HepG2 (cell line): ENCODE data around the gene URAD.

Experiments used
- MAFK ChIP-seq, 2 experiments: IDR thresholded peaks in 1 of 2; conservative IDR thresholded peaks in 1 of 2; 2 replicates each; pipeline ENCODE4 v1.6.1; 2011; ENCODE audit warnings: improper control_type of control experiment in 2 of 2, low read length in 2 of 2
- MTF1 ChIP-seq: sonication (generic); formaldehyde crosslinking; IDR thresholded peaks from 2 replicates; pipeline ENCODE4 v1.5.0; 2020; ENCODE audit warnings: missing genetic modification reagents
- POLR2AphosphoS5 ChIP-seq: IDR thresholded peaks from 2 replicates; pipeline ENCODE4 v1.6.1; 2012; ENCODE audit warnings: low read depth, low read length
- U2AF2 ChIP-seq: fragments of 200-400 bp; formaldehyde crosslinking; IDR thresholded peaks from 2 replicates; pipeline ENCODE4 v1.6.1; 2017; ENCODE audit warnings: low read depth, mild to moderate bottlenecking, low read length
- ZEB1 ChIP-seq: IDR thresholded peaks from 2 replicates; pipeline ENCODE4 v1.6.1; 2012; ENCODE audit warnings: mild to moderate bottlenecking, low read depth, inconsistent platforms; ENCODE audit not compliant: insufficient replicate concordance
- ZMAT3 ChIP-seq: sonication (generic); formaldehyde crosslinking; conservative IDR thresholded peaks from 2 replicates; pipeline ENCODE4 v1.7.0; 2021; ENCODE audit warnings: missing genetic modification reagents
- ZNF24 ChIP-seq: fragments of 450-650 bp; IDR thresholded peaks from 2 replicates; pipeline ENCODE4 v1.6.1; 2017; ENCODE audit warnings: antibody characterized with exemption, mild to moderate bottlenecking
- ZNF30 ChIP-seq: sonication (generic); formaldehyde crosslinking; IDR thresholded peaks from 2 replicates; pipeline ENCODE4 v1.5.0; 2020; ENCODE audit warnings: mild to moderate bottlenecking, missing genetic modification reagents
- TF ChIP-seq, protein P1 (sequence below): sonication (generic); formaldehyde crosslinking; IDR thresholded peaks from 2 replicates; pipeline ENCODE4 v1.8.1; 2022; ENCODE audit warnings: low read depth, mild to moderate bottlenecking, missing genetic modification reagents
- TF ChIP-seq, protein P2 (sequence below), 2 experiments: sonication (generic) in 1 of 2; formaldehyde crosslinking in 1 of 2; IDR thresholded peaks; 2 replicates each; pipeline versions ENCODE4 v1.4.0 to v1.6.1; 2016 to 2020; ENCODE audit warnings: borderline replicate concordance in 1 of 2, low read depth in 1 of 2, mild to moderate bottlenecking in 1 of 2, missing genetic modification reagents in 1 of 2
- TF ChIP-seq, protein P3 (sequence below): sonication (generic); formaldehyde crosslinking; IDR thresholded peaks from 2 replicates; pipeline ENCODE4 v1.5.0; 2020; ENCODE audit warnings: missing genetic modification reagents
- TF ChIP-seq, protein P4 (sequence below): sonication (generic); formaldehyde crosslinking; IDR thresholded peaks from 2 replicates; pipeline ENCODE4 v1.5.0; 2020; ENCODE audit warnings: mild to moderate bottlenecking, missing genetic modification reagents, moderate library complexity
- TF ChIP-seq, protein P5 (sequence below): IDR thresholded peaks from 2 replicates; pipeline ENCODE4 v1.6.1; 2016; ENCODE audit warnings: mild to moderate bottlenecking, missing biosample characterization, missing genetic modification reagents
- TF ChIP-seq, protein P6 (sequence below): sonication (generic); formaldehyde crosslinking; IDR thresholded peaks from 2 replicates; pipeline ENCODE4 v1.4.0; 2020; ENCODE audit warnings: missing genetic modification reagents

DNA sequence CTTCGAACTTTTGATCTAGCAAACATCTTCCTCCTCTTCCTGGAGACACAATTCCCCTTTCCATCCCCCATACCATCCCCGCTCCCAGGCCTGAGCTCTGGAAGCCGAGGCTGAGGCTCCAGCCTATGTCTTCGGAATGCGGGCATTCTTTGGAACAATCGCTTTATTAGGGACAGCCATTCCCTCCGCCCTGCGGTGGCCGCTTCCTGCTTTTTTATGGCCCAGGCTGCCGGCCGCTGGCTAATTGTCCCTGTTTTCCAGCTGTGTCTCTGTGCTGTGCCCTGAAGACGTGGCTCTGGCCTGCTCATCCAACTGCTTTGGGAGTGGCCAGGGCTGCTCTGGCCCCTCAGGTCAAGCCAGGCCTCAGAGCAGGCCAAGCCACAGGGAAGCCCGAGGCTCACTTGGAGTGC, 17.3 kb downstream of the URAD start:
- no peak for TF ChIP-seq U2AF2
- TF ChIP-seq, protein P1, sequence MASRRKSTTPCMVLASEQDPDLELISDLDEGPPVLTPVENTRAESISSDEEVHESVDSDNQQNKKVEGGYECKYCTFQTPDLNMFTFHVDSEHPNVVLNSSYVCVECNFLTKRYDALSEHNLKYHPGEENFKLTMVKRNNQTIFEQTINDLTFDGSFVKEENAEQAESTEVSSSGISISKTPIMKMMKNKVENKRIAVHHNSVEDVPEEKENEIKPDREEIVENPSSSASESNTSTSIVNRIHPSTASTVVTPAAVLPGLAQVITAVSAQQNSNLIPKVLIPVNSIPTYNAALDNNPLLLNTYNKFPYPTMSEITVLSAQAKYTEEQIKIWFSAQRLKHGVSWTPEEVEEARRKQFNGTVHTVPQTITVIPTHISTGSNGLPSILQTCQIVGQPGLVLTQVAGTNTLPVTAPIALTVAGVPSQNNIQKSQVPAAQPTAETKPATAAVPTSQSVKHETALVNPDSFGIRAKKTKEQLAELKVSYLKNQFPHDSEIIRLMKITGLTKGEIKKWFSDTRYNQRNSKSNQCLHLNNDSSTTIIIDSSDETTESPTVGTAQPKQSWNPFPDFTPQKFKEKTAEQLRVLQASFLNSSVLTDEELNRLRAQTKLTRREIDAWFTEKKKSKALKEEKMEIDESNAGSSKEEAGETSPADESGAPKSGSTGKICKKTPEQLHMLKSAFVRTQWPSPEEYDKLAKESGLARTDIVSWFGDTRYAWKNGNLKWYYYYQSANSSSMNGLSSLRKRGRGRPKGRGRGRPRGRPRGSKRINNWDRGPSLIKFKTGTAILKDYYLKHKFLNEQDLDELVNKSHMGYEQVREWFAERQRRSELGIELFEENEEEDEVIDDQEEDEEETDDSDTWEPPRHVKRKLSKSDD (CRISPR knock-in tag), result no peak
- no peak for TF ChIP-seq MAFK (conservative IDR thresholded peaks at IDR 0.05 in 1 of 2, IDR thresholded peaks at IDR 0.05 in 1 of 2; ENCODE audit: low read length in 2 of 2)
- TF ChIP-seq, protein P2, sequence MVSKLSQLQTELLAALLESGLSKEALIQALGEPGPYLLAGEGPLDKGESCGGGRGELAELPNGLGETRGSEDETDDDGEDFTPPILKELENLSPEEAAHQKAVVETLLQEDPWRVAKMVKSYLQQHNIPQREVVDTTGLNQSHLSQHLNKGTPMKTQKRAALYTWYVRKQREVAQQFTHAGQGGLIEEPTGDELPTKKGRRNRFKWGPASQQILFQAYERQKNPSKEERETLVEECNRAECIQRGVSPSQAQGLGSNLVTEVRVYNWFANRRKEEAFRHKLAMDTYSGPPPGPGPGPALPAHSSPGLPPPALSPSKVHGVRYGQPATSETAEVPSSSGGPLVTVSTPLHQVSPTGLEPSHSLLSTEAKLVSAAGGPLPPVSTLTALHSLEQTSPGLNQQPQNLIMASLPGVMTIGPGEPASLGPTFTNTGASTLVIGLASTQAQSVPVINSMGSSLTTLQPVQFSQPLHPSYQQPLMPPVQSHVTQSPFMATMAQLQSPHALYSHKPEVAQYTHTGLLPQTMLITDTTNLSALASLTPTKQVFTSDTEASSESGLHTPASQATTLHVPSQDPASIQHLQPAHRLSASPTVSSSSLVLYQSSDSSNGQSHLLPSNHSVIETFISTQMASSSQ (IDR thresholded peaks at IDR 0.05; ENCODE audit: low read depth), result no peak
- TF ChIP-seq, protein P2 (CRISPR knock-in tag; IDR thresholded peaks at IDR 0.05; ENCODE audit: borderline replicate concordance), result no peak
- TF ChIP-seq, protein P3, sequence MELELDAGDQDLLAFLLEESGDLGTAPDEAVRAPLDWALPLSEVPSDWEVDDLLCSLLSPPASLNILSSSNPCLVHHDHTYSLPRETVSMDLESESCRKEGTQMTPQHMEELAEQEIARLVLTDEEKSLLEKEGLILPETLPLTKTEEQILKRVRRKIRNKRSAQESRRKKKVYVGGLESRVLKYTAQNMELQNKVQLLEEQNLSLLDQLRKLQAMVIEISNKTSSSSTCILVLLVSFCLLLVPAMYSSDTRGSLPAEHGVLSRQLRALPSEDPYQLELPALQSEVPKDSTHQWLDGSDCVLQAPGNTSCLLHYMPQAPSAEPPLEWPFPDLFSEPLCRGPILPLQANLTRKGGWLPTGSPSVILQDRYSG (CRISPR knock-in tag), result no peak
- no peak for TF ChIP-seq MTF1 (CRISPR knock-in tag)
- no peak for TF ChIP-seq ZMAT3 (CRISPR knock-in tag)
- TF ChIP-seq, protein P4, sequence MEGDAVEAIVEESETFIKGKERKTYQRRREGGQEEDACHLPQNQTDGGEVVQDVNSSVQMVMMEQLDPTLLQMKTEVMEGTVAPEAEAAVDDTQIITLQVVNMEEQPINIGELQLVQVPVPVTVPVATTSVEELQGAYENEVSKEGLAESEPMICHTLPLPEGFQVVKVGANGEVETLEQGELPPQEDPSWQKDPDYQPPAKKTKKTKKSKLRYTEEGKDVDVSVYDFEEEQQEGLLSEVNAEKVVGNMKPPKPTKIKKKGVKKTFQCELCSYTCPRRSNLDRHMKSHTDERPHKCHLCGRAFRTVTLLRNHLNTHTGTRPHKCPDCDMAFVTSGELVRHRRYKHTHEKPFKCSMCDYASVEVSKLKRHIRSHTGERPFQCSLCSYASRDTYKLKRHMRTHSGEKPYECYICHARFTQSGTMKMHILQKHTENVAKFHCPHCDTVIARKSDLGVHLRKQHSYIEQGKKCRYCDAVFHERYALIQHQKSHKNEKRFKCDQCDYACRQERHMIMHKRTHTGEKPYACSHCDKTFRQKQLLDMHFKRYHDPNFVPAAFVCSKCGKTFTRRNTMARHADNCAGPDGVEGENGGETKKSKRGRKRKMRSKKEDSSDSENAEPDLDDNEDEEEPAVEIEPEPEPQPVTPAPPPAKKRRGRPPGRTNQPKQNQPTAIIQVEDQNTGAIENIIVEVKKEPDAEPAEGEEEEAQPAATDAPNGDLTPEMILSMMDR (CRISPR knock-in tag), result no peak
- TF ChIP-seq ZNF24, result no peak
- TF ChIP-seq ZEB1, result no peak
- no peak for TF ChIP-seq ZNF30 (CRISPR knock-in tag)
- TF ChIP-seq, protein P5, sequence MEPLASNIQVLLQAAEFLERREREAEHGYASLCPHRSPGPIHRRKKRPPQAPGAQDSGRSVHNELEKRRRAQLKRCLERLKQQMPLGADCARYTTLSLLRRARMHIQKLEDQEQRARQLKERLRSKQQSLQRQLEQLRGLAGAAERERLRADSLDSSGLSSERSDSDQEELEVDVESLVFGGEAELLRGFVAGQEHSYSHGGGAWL (CRISPR knock-in tag), result no peak
- TF ChIP-seq, protein P6, sequence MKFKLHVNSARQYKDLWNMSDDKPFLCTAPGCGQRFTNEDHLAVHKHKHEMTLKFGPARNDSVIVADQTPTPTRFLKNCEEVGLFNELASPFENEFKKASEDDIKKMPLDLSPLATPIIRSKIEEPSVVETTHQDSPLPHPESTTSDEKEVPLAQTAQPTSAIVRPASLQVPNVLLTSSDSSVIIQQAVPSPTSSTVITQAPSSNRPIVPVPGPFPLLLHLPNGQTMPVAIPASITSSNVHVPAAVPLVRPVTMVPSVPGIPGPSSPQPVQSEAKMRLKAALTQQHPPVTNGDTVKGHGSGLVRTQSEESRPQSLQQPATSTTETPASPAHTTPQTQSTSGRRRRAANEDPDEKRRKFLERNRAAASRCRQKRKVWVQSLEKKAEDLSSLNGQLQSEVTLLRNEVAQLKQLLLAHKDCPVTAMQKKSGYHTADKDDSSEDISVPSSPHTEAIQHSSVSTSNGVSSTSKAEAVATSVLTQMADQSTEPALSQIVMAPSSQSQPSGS, result no peak
- no peak for TF ChIP-seq POLR2AphosphoS5
